Endodermal cell (in vitro differentiated cells): ENCODE results near the gene SYCN. TPM values are rescaled to one million over a fixed set of nuclear protein-coding genes. Genes with fewer than 3 reads are reported as not detected.

Source experiments
- DNase-seq: peaks from one replicate; pipeline ENCODE4 v3.0.0-alpha.2; 2017
- H3K27ac ChIP-seq: 2 replicates; pipeline ENCODE4 v1.5.1; 2013; ENCODE audit warnings: mild to moderate bottlenecking, low read depth, low read length, moderate library complexity
- H3K27me3 ChIP-seq: 2 replicates; pipeline ENCODE4 v1.6.1; 2013; ENCODE audit warnings: mild to moderate bottlenecking, low read length, moderate library complexity; ENCODE audit not compliant: insufficient read depth, control insufficient read depth, poor library complexity, severe bottlenecking
- H3K36me3 ChIP-seq: 2 replicates; pipeline ENCODE4 v1.7.0; 2013; ENCODE audit warnings: mild to moderate bottlenecking, low read length, moderate library complexity; ENCODE audit not compliant: control insufficient read depth, insufficient read depth
- H3K4me1 ChIP-seq: one replicate; pipeline ENCODE4 v1.7.0; 2013; ENCODE audit warnings: low read length; ENCODE audit not compliant: control insufficient read depth, insufficient read depth
- H3K4me3 ChIP-seq: 2 replicates; pipeline ENCODE4 v1.5.1; 2013; ENCODE audit warnings: mild to moderate bottlenecking, low read length, moderate library complexity
- H3K9ac ChIP-seq: 2 replicates; pipeline ENCODE4 v1.6.1; 2013; ENCODE audit warnings: mild to moderate bottlenecking, low read length, moderate library complexity; ENCODE audit not compliant: poor library complexity, severe bottlenecking; ENCODE audit errors: extremely low read depth
- H3K9me3 ChIP-seq: 2 replicates; pipeline ENCODE4 v1.6.1; 2013; ENCODE audit warnings: mild to moderate bottlenecking, low read length, moderate library complexity; ENCODE audit not compliant: control insufficient read depth
- H3K27ac Mint-ChIP-seq: 2 replicates; pipeline ENCODE4 v1.8.0; 2020; ENCODE audit warnings: mixed read lengths
- H3K27me3 Mint-ChIP-seq: 2 replicates; pipeline ENCODE4 v1.8.0; 2021; ENCODE audit warnings: mild to moderate bottlenecking, mixed read lengths; ENCODE audit not compliant: insufficient read depth
- H3K36me3 Mint-ChIP-seq: 2 replicates; pipeline ENCODE4 v1.8.0; 2020; ENCODE audit warnings: low read depth, mixed read lengths
- H3K4me1 Mint-ChIP-seq: 2 replicates; pipeline ENCODE4 v1.8.0; 2020; ENCODE audit warnings: mixed read lengths
- H3K4me3 Mint-ChIP-seq: 2 replicates; pipeline ENCODE4 v1.8.0; 2020; ENCODE audit warnings: mild to moderate bottlenecking, moderate library complexity, mixed read lengths
- H3K9me3 Mint-ChIP-seq: 2 replicates; pipeline ENCODE4 v1.8.0; 2020; ENCODE audit warnings: mild to moderate bottlenecking, mixed read lengths
- WGBS, 2 experiments: methylation state at CpG; one replicate each; pipeline versions ENCODE4 v1.1.5 to v1.1.7; 2013; ENCODE audit warnings: missing lambda C conversion rate in 2 of 2, mixed read lengths in 1 of 2; ENCODE audit not compliant: insufficient coverage in 1 of 2, insufficient read length in 1 of 2; 5-methylcytosine and 5-hydroxymethylcytosine counted together
- total RNA-seq, 2 donors: library from RNA; stranded (reverse); fragmentation: NEBNext Ultra II Directional in 1 of 2; extraction: Animal tissue kit (Norgen Biotek cat#: 25700) in 1 of 2; gene quantifications; 2 replicates in 1 of 2; 3 replicates in 1 of 2; pipeline ENCODE4 v1.2.1, GENCODE V29; 2021
- TF ChIP-seq, protein P1 (sequence below): fragments of 200-600 bp; sonication (generic); conservative IDR thresholded peaks from 2 replicates; pipeline ENCODE4 v1.5.0; 2021; ENCODE audit warnings: antibody characterized with exemption, mild to moderate bottlenecking

SYCN gene
- total RNA-seq, 2 donors from 2014 or later: not detected

DNA sequence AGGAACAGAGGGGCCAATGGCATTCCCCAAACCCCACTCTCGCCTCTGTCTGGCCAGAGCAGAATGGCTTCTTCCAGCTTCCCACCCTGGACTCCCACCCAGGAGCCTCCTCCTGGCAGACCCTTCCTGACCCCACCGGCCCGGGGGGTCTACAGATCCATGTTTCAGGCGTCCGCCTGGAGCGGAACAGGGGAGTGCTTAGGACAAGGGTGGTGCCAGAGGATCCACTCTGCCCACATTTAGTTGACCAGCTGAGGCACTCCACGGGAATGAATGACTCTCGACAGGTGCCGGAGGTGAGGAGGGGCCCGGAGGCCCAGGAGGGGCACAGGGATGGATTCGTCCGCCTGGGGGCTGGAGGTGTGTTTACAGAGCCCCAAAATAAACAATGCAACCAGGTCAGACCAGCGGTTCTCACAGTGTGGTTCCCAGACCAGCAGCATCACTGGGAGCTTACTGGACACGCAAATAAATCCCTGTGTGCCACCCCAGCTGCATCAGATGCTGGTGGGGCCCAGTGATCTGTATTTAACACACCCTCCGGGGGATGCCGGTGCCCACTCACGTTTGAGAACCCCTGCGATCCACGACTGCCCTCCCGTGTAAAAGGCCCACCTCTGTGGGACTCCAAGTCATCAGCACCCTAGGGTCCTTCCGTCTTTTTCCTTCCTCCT is 22.4 kb downstream of the SYCN start:
- Histone ChIP-seq H3K36me3 (peaks cover 15% of the 10 kb centered on the region), H3K4me1 (no peaks in the 10 kb centered on the region), H3K9ac (no peak overlapping the region), H3K4me3 (no peak overlapping the region), H3K9me3 (no peaks in the 10 kb centered on the region), H3K27ac (no peak overlapping the region), H3K27me3 (no peaks in the 10 kb centered on the region)
- Mint-ChIP-seq H3K4me3 (no peak overlapping the region), H3K36me3 (peaks cover 31% of the 10 kb centered on the region), H3K27me3 (no peaks in the 10 kb centered on the region), H3K4me1 (no peaks in the 10 kb centered on the region), H3K9me3 (peaks cover 7% of the 10 kb centered on the region), H3K27ac (no peak overlapping the region)
- TF ChIP-seq, protein P1, sequence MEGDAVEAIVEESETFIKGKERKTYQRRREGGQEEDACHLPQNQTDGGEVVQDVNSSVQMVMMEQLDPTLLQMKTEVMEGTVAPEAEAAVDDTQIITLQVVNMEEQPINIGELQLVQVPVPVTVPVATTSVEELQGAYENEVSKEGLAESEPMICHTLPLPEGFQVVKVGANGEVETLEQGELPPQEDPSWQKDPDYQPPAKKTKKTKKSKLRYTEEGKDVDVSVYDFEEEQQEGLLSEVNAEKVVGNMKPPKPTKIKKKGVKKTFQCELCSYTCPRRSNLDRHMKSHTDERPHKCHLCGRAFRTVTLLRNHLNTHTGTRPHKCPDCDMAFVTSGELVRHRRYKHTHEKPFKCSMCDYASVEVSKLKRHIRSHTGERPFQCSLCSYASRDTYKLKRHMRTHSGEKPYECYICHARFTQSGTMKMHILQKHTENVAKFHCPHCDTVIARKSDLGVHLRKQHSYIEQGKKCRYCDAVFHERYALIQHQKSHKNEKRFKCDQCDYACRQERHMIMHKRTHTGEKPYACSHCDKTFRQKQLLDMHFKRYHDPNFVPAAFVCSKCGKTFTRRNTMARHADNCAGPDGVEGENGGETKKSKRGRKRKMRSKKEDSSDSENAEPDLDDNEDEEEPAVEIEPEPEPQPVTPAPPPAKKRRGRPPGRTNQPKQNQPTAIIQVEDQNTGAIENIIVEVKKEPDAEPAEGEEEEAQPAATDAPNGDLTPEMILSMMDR: no peak
- 91 to 93% methylated on average over 14 to 21 of the region's 21 CpGs for WGBS, 2 experiments
- no peak for DNase-seq

DNA sequence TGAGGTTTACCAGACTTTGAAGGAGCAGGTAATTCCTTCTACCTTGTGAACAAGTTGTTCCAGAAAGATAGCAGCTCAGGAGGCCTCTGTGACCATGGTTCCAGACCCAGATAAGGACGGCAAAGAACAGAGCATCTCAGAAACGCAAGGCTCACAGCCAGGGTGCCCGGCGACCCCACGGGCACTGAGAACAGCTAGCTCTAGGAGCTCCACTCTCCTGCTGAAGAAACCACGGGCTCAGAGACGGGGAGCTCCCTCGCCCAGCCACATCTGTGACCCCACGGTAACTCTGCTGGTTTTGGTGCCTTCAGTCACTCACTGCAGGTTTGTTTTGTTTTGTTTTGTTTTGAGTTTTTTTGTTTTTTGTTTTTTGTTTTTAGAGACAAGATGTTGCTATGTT is 23.3 kb downstream of the SYCN start:
- peaks cover 15% of the 10 kb centered on the region for H3K36me3 ChIP-seq
- H3K4me3 ChIP-seq: no peak overlapping the region
- Mint-ChIP-seq H3K27me3 (no peaks in the 10 kb centered on the region), H3K9me3 (peaks cover 7% of the 10 kb centered on the region), H3K36me3 (peaks cover 32% of the 10 kb centered on the region), H3K4me1 (no peaks in the 10 kb centered on the region), H3K4me3 (no peak overlapping the region), H3K27ac (no peak overlapping the region)
- H3K27me3 ChIP-seq: no peaks in the 10 kb centered on the region
- WGBS, 2 experiments: 89 to 91% methylated on average over 7 to 9 of the region's 9 CpGs
- H3K9ac ChIP-seq: no peak overlapping the region
- TF ChIP-seq, protein P1: no peak
- H3K4me1 ChIP-seq: no peaks in the 10 kb centered on the region
- H3K9me3 ChIP-seq: no peaks in the 10 kb centered on the region
- DNase-seq: no peak
- H3K27ac ChIP-seq: no peak overlapping the region

DNA sequence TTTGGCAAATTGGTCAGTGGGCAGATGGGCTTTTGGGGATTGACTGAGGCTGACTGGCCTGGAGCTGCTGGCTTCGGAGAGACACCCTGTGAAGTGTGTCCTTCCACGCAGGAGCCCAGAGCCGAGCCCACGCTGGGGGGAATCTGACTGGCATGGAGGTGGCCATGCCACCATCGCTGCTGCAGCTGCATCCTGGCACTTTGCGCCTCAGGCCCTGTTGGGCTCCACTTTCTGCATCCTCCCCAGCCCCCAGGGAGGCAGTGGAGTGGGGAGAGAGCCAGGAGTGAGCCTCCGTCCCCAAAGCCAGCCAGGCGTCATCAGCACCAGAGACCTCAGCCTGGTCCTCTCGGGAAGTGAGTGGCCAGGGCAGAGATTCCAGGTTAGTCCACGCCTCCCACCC is 24.3 kb downstream of the SYCN start:
- H3K9me3 ChIP-seq: no peaks in the 10 kb centered on the region
- H3K27me3 Mint-ChIP-seq: no peaks in the 10 kb centered on the region
- peaks cover 34% of the 10 kb centered on the region for H3K36me3 Mint-ChIP-seq
- no peaks in the 10 kb centered on the region for H3K4me1 ChIP-seq
- peaks cover 7% of the 10 kb centered on the region for H3K9me3 Mint-ChIP-seq
- H3K36me3 ChIP-seq: peaks cover 15% of the 10 kb centered on the region
- no peak overlapping the region for H3K4me3 Mint-ChIP-seq
- H3K27ac Mint-ChIP-seq: no peak overlapping the region
- no peak overlapping the region for H3K4me3 ChIP-seq
- TF ChIP-seq, protein P1: no peak
- H3K27me3 ChIP-seq: no peaks in the 10 kb centered on the region
- no peak overlapping the region for H3K27ac ChIP-seq
- H3K9ac ChIP-seq: no peak overlapping the region
- no peaks in the 10 kb centered on the region for H3K4me1 Mint-ChIP-seq
- no peak for DNase-seq
- WGBS, 2 experiments: 96 to 100% methylated on average over 5 to 10 of the region's 10 CpGs
